ENCODE results near the gene SEMA3D. TPM values are rescaled to one million over a fixed set of nuclear protein-coding genes. Genes with fewer than 3 reads are reported as not detected.

Gene SEMA3D
- polyA plus RNA-seq, 1 experiment, result 7.4 TPM

DNA sequence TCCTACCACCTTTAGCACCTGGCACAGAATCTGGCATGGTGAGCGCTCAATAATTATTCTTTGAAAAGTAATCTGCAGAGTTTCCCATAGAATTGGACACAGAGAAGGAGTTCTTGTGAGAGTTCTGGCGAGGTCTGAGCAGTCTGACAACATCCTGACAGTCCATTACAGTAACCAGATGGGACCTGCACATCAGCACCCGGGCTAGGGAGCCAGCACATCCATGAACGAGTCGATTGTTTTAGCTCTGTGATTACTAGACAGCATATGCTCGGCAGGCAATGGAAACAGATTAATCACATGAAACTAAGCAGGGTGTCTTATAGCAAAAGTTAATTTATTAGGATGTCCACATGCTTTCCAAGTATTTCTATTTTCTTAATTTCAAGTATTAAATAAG is 96.7 kb downstream of the SEMA3D start:
- ChIA-PET CTCF (interaction anchor here (0.6 kb wide), 1 partner anchor 1146 kb away, joined by 3 read pairs; no protein-coding TSS in a partner anchor), POLR2A (no interaction called here)
- no peak overlapping the region for H3K27ac ChIP-seq (ENCODE audit: low read depth, low read length)
- H3K4me3 ChIP-seq (ENCODE audit: low read depth, low read length), result no peak overlapping the region
- H3K27me3 ChIP-seq (ENCODE audit: control insufficient read depth, insufficient read depth, low read length), result no peaks in the 10 kb centered on the region
- DNase-seq (ENCODE audit: low read depth, low spot score), result no peak
- no peak for TF ChIP-seq CTCF (IDR thresholded peaks at IDR 0.05; ENCODE audit: low read depth, low read length)
- H3K9me3 ChIP-seq (ENCODE audit: control insufficient read depth, insufficient read depth, low read length), result no peaks in the 10 kb centered on the region

DNA sequence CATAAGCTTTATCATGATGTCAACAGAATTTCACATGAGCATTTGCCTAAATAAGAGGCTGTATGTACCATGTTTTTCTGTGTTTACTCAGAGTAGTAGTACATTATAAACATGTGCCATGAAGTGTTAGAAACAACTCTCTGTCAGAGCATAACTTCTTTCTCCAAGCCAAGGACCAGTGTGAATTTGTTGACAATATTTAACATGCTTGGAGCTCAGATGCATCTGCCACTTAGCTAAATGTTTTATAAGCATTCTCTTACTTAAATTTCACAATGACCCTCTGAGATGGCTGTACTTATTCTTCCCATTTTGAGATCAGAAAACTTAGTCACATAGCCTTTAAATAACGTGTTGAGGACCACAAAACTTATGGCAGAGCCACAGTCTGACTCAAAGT is 105.0 kb downstream of the SEMA3D start:
- no peak overlapping the region for H3K4me3 ChIP-seq (ENCODE audit: low read depth, low read length)
- ChIA-PET CTCF (no interaction called here), POLR2A (no interaction called here)
- no peaks in the 10 kb centered on the region for H3K9me3 ChIP-seq (ENCODE audit: control insufficient read depth, insufficient read depth, low read length)
- no peak for TF ChIP-seq CTCF (IDR thresholded peaks at IDR 0.05; ENCODE audit: low read depth, low read length)
- no peaks in the 10 kb centered on the region for H3K27me3 ChIP-seq (ENCODE audit: control insufficient read depth, insufficient read depth, low read length)
- no peak for DNase-seq (ENCODE audit: low read depth, low spot score)
- no peak overlapping the region for H3K27ac ChIP-seq (ENCODE audit: low read depth, low read length)

- TF ChIP-seq CTCF (IDR thresholded peaks at IDR 0.05; ENCODE audit: low read depth, low read length), result no peak
- POLR2A ChIA-PET, result no interaction called here
- no peaks in the 10 kb centered on the region for H3K27me3 ChIP-seq (ENCODE audit: control insufficient read depth, insufficient read depth, low read length)
- H3K27ac ChIP-seq (ENCODE audit: low read depth, low read length), result no peak overlapping the region
- H3K9me3 ChIP-seq (ENCODE audit: control insufficient read depth, insufficient read depth, low read length), result no peaks in the 10 kb centered on the region
- CTCF ChIA-PET, result no interaction called here
- H3K4me3 ChIP-seq (ENCODE audit: low read depth, low read length), result no peak overlapping the region
- DNase-seq (ENCODE audit: low read depth, low spot score), result no peak
Measured at GRCh38 chr7:85081392-85081791, 105.5 kb downstream of the SEMA3D start.

GRCh38 chr7:85079434-85079833 is 107.4 kb downstream of the SEMA3D start:
- POLR2A ChIA-PET, result no interaction called here
- H3K9me3 ChIP-seq (ENCODE audit: control insufficient read depth, insufficient read depth, low read length), result no peaks in the 10 kb centered on the region
- no peak for TF ChIP-seq CTCF (IDR thresholded peaks at IDR 0.05; ENCODE audit: low read depth, low read length)
- no peak for DNase-seq (ENCODE audit: low read depth, low spot score)
- no peak overlapping the region for H3K4me3 ChIP-seq (ENCODE audit: low read depth, low read length)
- CTCF ChIA-PET, result no interaction called here
- no peak overlapping the region for H3K27ac ChIP-seq (ENCODE audit: low read depth, low read length)
- no peaks in the 10 kb centered on the region for H3K27me3 ChIP-seq (ENCODE audit: control insufficient read depth, insufficient read depth, low read length)

GRCh38 chr7:85078181-85078580 is 108.7 kb downstream of the SEMA3D start:
- Histone ChIP-seq H3K4me3 (ENCODE audit: low read depth, low read length) (no peak overlapping the region), H3K27ac (ENCODE audit: low read depth, low read length) (no peak overlapping the region), H3K9me3 (ENCODE audit: control insufficient read depth, insufficient read depth, low read length) (no peaks in the 10 kb centered on the region), H3K27me3 (ENCODE audit: control insufficient read depth, insufficient read depth, low read length) (no peaks in the 10 kb centered on the region)
- DNase-seq (ENCODE audit: low read depth, low spot score), result no peak
- TF ChIP-seq CTCF (IDR thresholded peaks at IDR 0.05; ENCODE audit: low read depth, low read length), result no peak
- ChIA-PET POLR2A (no interaction called here), CTCF (no interaction called here)

All from AG04450 (cell line).